Right atrium auricular region (tissue), 2 donors: ENCODE results near the gene CRYBB1. TPM values are rescaled to one million over a fixed set of nuclear protein-coding genes. Genes with fewer than 3 reads are reported as not detected.
A peak's percentile ranks its signal among the peaks of the same experiment; 100 is the strongest.

Experiments used
- DNase-seq: peaks from one replicate; pipeline ENCODE4 v3.0.0-alpha.2; 2019; ENCODE audit warnings: low spot score
- H3K27ac ChIP-seq, 2 donors: fragments of 200-600 bp; sonication (generic); 1 replicate in 1 of 2; 2 replicates in 1 of 2; pipeline ENCODE4 v1.5.1; 2016 to 2019
- H3K27me3 ChIP-seq, 2 donors: fragments of 200-600 bp; sonication (generic); one replicate each; pipeline versions ENCODE4 v1.5.1 to v1.6.0; 2017 to 2019
- H3K36me3 ChIP-seq: fragments of 200-600 bp; sonication (generic); one replicate; pipeline ENCODE4 v1.5.1; 2016
- H3K4me1 ChIP-seq, 2 donors: fragments of 200-600 bp; sonication (generic); one replicate each; pipeline versions ENCODE4 v1.5.1 to v1.6.0; 2017 to 2019
- H3K4me3 ChIP-seq, 2 donors: fragments of 200-600 bp; sonication (generic); 1 replicate in 1 of 2; 2 replicates in 1 of 2; pipeline ENCODE4 v1.5.1; 2017 to 2019; ENCODE audit warnings: mild to moderate bottlenecking in 1 of 2, moderate library complexity in 1 of 2
- H3K9me3 ChIP-seq, 2 donors: fragments of 200-600 bp; sonication (generic); one replicate each; pipeline ENCODE4 v1.5.1; 2019
- CTCF ChIP-seq, 2 donors: fragments of 200-600 bp; sonication (generic); IDR thresholded peaks; one replicate each; pipeline ENCODE4 v1.5.1; 2019; ENCODE audit warnings: antibody characterized with exemption in 2 of 2
- total RNA-seq, 2 donors: library from RNA; depleted of rRNA; stranded (reverse); fragments of >200 nt; gene quantifications; one replicate each; pipeline ENCODE4 v1.1.0, GENCODE V29; 2016

The CRYBB1 gene
- total RNA-seq, 2 donors from 2014 or later: 0.79 to 1.7 TPM

DNA sequence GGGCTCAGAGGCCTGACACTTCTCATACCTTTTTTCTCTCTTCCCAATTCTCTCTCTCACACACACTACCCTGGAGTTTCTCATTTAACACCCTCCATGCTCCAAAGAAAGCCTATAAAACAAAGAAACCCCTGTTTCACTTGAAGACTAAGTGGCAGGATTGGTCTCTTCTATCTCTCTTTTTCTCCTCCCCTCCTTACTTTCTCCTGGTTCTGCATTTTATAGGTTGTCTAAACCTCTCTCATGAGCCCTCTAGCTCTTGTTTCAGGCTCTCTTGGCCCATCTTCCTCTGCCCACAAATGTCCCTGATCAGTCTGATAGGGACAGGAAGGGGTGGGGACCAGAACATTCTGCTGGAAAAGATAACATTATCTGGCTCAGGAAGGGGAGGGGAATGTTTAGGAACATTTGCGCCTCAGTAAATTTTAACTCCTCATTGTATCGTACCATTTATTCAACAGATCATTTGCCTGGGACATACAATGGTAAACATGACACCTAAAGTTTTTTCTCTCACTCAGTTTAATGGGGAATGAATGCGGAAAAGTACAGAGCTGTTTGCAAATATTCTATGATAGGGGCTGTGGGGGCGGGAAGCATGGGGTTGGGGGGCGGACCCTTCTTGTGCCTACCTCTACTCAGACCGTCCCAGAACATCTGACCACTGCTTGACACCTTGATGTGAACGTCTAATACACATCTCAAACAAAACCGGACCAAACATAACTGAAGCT, 14.8 kb upstream of the CRYBB1 start:
- no peak for TF ChIP-seq CTCF (IDR thresholded peaks at IDR 0.05)
- Histone ChIP-seq H3K4me1 (no peaks in the 10 kb centered on the region), H3K27me3 (no peaks in the 10 kb centered on the region), H3K36me3 (no peaks in the 10 kb centered on the region), H3K4me3 (no peak overlapping the region), H3K27ac (peak overlapping the region; percentile 43 to 55), H3K9me3 (no peaks in the 10 kb centered on the region)
- DNase-seq: no peak

GRCh38 chr22:26631282-26631681, 13.5 kb upstream of the CRYBB1 start:
- no peak overlapping the region for H3K27ac ChIP-seq

GRCh38 chr22:26629988-26630761, 12.3 kb upstream of the CRYBB1 start:
- no peak for TF ChIP-seq CTCF (IDR thresholded peaks at IDR 0.05)
- Histone ChIP-seq H3K4me1 (peaks cover 0 to 4% of the 10 kb centered on the region in 2 donors), H3K9me3 (no peaks in the 10 kb centered on the region), H3K27ac (no peak overlapping the region), H3K27me3 (no peaks in the 10 kb centered on the region), H3K4me3 (no peak overlapping the region), H3K36me3 (no peaks in the 10 kb centered on the region)
- no peak for DNase-seq

More at GRCh38 chr22:26631282-26631681, 13.5 kb upstream of the CRYBB1 start:
- TF ChIP-seq CTCF (IDR thresholded peaks at IDR 0.05): no peak
- H3K27me3 ChIP-seq: no peaks in the 10 kb centered on the region
- H3K4me1 ChIP-seq: peaks cover 0 to 4% of the 10 kb centered on the region in 2 donors
- H3K9me3 ChIP-seq: no peaks in the 10 kb centered on the region
- H3K36me3 ChIP-seq: no peaks in the 10 kb centered on the region
- H3K4me3 ChIP-seq: no peak overlapping the region
- no peak for DNase-seq

GRCh38 chr22:26624803-26625202, 7.0 kb upstream of the CRYBB1 start:
- DNase-seq: no peak
- TF ChIP-seq CTCF (IDR thresholded peaks at IDR 0.05): no peak
- H3K36me3 ChIP-seq: no peaks in the 10 kb centered on the region
- no peak overlapping the region for H3K27ac ChIP-seq
- H3K27me3 ChIP-seq: no peaks in the 10 kb centered on the region
- no peak overlapping the region for H3K4me3 ChIP-seq
- no peaks in the 10 kb centered on the region for H3K9me3 ChIP-seq
- H3K4me1 ChIP-seq: peaks cover 0 to 4% of the 10 kb centered on the region in 2 donors

GRCh38 chr22:26623984-26624383, 6.2 kb upstream of the CRYBB1 start:
- Histone ChIP-seq H3K27me3 (no peaks in the 10 kb centered on the region), H3K36me3 (no peaks in the 10 kb centered on the region), H3K27ac (no peak overlapping the region), H3K4me3 (no peak overlapping the region), H3K9me3 (no peaks in the 10 kb centered on the region), H3K4me1 (peaks cover 0 to 6% of the 10 kb centered on the region in 2 donors)
- TF ChIP-seq CTCF (IDR thresholded peaks at IDR 0.05): no peak
- DNase-seq: no peak
